HG03108 (cell line): ENCODE measurements around the gene CHCHD3.
"Not testable (repeated sequence)": the region's sequence is repeated elsewhere in the genome, so short reads cannot be mapped to it uniquely, and the experiment has no call there.

Experiments used
- ATAC-seq: cut with Tn5 transposase; IDR thresholded peaks from one replicate; pipeline ENCODE4 v1.9.1; 2021; ENCODE audit warnings: moderate library complexity; ENCODE audit not compliant: unreplicated experiment

Gene CHCHD3

DNA sequence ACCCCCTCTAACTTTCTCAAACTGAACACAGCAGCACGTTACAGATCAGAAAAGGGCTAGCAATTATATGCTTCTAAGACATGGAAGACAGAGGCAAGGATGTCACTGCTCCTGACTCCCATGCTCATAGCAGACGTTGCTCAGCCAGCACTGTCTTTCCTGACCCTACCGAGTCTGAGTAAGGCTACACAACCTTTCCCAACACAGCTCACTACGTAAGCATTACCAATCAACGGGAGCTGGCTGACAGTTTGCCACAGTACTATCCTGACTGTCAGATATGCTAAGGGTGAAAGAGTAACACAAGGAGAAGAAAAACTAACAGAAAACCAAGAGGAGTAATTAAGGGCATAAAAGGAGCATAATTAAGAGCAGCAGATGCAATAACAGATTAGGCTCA, 171.2 kb downstream of the CHCHD3 start:
- ATAC-seq = no peak

DNA sequence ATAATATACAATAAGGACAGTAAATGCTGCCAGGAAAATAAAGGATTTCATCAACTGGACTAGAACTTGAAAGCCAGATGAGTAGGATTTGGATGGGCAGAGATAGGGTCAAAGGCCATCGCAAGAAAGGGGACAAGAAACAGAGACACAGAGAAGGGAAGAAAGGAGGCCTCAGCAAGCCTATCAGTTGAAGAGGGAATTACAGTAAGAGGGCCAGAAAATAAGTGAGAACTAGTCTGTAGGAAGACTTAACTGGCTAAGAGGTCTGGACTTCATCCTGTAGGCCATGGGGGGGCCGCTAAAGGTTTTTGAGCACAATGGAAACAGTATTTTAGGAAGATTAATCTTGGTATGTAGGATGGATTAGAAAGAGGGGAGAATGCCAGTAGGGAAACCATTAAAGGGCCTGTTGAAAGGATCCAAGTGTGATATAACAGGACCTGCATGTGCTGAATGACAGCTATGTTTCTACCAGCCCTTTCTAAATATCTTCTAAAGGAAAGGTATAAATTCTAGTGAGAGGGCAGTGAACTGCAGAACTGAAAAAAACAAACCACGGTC, 174.4 kb downstream of the CHCHD3 start:
- ATAC-seq = no peak

DNA sequence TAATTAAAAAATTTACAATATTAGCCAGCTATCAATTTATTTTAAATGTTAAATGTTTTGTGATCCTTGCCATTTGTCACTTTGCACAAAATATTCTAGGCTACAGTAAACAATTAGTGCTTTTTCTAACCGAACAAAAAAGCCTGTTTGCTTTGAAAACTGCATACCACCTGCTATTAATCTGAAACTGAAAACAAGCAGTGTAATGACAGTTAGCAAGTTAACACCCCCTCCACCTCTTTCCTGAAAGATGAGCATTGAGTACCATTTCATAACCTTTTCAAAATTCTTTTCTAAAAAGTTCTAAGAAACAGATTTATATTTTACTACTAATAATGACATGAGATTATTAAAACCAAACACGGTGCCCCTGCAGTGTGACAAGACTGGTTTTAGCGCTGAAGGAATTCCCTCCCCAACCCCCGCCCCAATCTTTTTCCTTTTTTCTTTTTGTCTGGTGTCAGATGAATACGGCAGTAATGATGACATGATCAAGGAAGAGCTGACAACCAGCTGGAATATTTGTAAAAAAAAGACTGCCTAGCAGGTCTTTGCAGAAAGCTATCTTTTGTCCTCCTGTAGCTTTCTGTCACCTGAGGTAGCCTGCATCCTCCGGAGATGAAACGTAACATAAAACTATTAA, 175.6 kb downstream of the CHCHD3 start:
- no peak for ATAC-seq

DNA sequence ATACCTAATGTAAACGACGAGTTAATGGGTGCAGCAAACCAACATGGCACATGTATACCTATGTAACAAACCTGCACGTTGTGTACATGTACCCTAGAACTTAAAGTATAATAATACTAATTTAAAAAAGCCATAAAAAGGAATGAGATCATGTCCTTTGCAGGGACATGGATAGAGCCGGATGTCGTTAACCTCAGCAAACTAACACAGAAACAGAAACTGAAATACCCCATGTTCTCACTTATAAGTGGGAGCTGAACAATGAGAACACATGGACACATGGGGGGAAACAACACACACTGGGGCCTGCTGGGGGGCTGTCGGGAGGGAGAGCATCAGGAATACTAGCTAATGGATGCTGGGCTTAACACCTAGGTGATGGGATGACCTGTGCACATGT, 176.8 kb downstream of the CHCHD3 start:
- not testable (repeated sequence) for ATAC-seq

DNA sequence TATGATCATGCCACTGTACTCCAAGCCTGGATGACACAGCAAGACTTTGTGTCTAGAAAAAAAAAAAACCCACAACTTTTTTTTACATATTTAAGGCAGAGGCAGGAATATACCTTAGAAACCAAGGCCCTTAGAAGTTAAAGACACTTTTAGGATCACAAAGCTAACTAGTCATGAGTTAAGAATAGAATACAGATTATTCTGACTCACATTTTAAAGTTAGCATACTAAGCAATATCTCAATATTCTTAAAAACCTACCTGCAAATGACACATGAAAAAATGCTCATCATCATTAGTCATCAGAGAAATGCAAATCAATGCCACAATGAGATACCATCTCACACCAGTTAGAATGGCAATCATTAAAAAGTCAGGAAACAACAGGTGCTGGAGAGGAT, 177.7 kb downstream of the CHCHD3 start:
- ATAC-seq = no peak

DNA sequence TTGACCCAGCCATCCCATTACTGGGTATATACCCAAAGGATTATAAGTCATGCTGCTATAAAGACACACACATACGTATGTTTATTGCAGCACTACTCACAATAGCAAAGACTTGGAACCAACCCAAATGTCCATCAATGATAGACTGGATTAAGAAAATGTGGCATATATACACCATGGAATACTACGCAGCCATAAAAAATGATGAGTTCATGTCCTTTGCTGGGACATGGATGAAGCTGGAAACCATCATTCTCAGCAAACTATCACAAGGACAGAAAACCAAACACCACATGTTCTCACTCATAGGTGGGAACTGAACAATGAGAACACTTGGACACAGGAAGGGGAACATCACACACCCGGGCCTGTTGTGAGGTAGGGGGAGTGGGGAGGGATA, 179.6 kb downstream of the CHCHD3 start:
- not testable (repeated sequence) for ATAC-seq

DNA sequence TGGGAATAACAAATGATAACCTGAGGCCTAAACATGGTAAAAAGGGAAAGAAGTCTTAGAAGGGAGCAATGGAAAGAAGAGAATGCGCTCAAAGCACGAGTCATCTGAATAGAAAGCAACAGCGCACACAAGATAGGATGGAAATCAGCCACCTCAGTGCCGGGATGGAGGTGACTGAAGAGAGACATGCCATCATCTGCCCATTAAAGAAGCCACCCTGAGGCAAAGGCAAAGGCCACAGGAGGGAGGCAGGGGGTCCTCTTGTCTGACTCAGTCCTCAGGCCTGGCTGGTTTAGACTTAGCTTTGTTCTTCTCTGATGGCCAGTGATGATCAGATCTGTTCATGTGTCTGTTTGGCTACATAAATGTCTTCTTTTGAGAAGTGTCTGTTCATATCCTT, 180.6 kb downstream of the CHCHD3 start:
- no peak for ATAC-seq

DNA sequence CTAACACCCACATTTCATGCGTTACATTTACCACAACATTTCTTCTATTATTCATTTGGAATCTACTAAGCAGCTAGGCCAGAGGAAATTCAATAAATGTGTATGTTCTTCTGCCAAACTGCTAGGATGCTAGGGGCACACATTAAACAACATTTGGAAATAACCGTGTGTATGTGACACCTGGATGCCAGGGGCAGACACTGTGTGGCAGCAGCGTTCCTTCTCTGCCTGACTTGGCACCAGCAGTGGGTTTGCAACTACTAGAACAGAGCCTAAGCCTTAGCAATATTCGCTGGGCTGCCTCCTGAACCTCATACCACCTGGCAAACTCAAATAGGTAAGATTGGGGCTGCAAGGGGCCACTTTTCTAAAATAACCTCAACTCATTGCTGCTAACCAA, 182.1 kb downstream of the CHCHD3 start:
- ATAC-seq = no peak

DNA sequence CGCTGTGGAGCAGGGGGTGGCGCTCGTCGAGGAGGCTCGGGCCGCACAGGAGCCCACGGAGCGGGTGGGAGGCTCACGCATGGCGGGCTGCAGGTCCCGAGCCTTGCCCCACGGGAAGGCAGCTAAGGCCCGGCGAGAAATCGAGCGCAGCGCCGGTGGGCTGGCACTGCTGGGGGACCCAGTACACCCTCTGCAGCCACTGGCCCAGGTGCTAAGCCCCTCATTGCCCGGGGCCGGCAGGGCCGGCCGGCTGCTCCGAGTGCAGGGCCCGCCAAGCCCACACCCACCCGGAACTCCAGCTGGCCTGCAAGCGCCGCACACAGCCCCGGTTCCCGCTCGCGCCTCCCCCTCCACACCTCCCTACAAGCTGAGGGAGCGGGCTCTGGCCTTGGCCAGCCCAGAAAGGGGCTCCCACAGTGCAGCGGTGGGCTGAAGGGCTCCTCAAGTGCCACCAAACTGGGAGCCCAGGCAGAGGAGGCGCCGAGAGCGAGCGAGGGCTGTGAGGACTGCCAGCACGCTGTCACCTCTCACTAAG, 183.2 kb downstream of the CHCHD3 start:
- ATAC-seq = not testable (repeated sequence)

DNA sequence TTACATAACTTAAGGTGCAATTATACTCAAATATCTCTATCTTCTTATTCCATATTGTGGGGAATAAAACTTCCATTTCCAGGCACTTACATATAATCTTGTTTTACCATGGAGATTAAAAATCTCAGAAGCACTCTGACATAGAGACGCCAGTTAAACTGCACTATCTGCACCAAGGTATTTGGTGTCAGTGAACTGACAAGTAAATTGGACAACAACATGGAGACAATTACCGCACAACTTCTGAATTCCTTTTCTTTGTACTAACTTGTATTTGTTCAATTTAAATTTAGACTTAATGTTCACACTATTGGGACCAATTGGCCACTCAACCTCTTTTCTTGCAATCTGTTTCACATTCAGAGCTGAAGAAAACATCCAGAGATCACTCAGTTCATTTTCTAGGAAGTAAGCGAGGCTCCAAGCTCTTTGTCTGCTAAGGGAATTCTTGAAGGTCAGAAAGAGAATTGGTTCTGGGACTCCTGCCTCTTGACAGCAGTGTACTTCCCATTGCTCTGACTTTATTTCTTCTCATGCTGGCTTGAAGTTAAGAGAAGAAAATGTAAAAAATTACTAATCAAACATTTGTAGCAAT, 184.7 kb downstream of the CHCHD3 start:
- no peak for ATAC-seq

DNA sequence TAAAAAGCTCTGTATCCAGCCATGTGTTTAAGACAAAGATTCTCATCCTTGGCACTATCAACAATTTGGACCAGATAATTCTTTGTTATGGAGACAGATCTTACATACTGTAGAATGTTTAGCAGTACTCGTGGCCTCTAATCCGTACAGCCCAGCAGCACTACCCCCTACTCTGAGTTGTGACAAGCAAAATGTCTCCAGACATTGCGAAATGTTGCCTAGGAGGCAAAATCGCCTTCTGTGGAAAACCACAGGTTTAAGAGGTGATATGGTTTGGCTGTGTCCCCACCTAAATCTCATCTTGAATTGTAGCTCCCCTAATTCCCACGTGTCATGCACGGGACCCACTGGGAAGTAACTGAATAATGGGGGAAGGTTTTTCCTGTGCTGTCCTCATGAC, 186.7 kb downstream of the CHCHD3 start:
- no peak for ATAC-seq

DNA sequence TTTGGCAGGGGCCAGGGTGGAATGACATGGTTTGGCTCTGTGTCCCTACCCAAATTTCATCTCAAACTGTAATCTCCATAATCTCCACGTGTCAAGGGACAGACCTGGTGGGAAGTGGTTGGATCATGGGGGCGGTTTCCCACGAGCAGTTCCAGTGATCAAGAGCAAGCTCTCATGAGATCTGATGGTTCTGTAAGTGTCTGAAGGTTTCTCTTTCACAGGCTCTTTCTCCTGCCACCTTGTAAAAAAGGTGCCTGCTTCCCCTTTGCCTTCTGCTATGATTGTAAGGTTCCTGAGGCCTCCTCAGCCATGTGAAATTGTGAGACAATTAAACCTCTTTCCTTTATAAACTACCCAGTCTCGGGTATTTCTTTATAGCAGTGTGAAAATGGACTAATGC, 188.3 kb downstream of the CHCHD3 start:
- no peak for ATAC-seq

DNA sequence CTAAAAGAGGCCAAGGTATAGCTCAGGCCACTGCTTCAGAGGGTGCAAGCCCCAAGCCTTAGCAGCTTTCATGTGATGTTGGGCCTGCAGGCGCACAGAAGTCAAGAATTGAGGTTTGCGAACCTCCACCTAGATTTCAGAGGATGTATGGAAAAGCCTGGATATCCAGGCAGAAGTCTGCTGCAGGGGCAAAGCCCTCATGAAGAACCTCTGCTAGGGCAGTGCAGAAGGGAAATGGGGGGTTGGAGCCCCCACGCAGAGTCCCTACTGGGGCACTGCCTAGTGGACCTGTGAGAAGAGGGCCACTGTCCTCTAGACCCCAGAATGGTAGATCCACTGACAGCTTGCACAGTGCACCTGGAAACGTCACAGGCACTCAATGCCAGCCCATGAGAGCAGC, 189.1 kb downstream of the CHCHD3 start:
- not testable (repeated sequence) for ATAC-seq

DNA sequence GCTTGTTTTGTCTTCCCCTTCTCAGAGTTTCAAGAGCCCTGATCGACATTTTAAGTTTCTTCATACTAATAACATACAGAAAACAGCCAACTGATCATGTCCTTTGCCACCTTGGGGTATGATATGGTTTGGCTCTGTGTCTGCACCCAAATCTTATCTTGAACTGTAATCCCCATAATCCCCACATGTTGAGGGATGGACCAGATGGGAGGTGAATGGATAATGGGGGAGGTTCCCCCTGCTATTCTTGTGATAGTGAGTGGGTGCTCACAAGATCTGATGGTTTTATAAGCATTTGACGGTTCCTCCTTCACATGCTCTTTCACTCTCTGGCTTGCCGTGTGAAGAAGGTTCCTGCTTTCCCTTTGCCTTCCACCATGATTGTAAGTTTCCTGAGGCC, 190.3 kb downstream of the CHCHD3 start:
- ATAC-seq = no peak

DNA sequence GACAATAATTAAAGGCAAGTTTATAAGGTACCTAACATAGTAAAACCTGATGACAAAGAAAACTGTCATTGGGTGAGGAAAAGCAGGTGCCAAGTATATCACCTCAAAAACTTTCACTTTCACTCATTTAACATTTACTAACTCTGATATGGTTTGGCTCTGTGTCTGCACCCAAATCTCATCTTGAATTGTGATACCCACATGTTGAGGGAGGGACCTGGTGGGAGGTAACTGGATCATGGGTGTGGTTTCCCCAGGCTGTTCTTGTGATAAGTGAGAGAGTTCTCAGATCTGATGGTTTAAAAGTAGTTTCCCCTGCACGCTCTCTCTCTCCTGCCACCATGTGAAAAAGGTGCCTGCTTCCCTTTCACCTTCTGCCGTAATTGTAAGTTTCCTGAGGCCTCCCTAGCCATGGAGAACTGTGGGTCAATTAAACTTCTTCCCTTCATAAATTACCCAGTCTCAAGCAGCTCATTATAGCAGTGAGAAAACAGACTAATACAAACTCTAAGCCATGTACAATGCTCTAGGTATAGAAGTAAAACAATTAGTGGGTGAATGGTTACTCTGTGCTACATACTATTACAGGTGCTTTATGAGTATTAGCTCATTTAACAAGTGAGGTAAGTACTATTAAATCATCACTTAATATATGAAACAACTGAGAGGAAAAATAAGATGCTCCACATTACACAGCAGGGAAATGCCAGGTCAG, 199.0 kb downstream of the CHCHD3 start:
- peak; percentile 47 for ATAC-seq

DNA sequence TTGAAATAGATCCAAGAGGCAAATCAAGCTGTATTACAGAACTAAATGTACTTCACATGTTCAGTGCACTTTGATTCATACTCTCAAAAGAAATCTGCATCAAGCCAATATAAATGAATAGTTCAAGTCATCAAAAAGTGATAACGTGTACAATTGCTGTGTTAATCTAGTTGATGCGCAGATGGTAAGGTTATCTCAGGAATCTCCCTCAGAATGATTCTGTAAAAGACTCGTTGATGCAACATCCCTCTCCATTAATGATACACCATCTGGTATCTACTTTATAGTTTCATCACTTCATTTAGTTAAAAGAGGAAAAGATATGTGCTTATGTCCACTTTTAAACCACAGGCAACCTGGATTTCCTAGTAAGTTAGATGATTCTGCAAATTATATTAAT, 200.6 kb downstream of the CHCHD3 start:
- no peak for ATAC-seq

DNA sequence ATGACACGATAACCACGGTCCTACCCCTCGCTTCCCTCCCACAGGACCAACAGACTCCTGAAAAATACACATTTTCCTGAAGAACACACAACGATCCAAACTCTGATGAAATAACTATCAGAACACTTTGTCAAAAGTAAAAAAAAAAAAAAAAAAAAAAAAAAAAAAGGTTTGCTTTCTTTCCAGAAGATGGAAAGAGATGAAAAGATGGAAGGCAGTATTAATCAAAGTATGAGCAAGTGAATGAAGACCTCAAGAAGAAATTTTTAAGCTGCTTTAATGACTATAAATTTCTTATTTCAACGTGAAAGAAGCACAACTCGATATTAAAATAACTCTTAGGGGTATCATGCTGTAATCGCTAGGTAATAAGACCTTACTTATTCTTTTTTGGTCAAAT, 202.3 kb downstream of the CHCHD3 start:
- ATAC-seq = no peak

DNA sequence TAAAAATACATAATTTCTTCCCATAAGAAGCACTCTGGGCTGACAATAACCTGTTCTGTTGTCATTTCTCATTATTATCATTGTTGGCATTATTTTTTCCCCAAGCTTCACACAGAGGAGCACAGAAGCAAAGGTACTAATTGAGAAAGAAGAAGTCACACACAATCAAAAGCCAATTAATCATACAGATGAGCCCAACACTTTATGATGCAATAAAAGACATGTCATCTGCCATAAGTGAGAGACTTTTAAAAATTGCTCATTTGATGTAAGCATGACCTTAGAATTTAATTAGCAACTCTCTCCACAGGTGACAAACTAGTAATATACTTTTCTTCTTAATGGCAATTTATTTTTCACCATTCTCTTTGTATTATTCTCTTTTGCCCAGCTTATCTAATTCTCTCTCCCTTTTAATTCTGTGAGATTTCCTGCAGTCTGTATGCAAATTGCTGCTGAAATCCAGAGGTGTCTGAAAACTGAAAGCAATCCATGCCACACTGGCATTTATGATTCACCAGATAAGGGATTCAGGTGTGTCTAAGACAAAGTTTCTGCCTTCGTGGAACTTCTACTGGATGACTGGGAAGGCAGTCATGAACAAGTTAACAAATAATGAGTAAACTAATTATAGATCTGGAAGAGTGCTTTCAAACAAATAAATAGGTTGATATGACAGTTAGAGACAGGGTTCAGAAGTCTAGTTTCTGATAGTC, 203.5 kb downstream of the CHCHD3 start:
- ATAC-seq = no peak

DNA sequence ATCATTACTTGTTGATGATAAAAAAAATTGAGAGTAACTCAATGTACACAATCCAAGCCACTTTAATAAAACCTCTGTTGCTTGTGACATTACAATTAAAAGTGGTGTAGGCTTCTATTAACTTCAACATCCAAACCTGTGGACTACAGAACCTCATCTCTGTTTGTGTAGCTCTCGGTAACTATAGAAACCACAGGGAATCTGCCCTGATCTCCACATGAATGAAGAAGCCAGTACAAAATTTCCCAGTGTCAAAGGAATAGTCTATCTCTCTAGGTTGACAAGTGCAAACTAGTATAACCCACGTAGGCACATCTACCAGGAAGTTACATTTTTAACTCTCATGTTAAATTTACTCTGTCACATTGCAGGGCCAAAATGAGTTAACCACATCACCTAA, 204.3 kb downstream of the CHCHD3 start:
- no peak for ATAC-seq

DNA sequence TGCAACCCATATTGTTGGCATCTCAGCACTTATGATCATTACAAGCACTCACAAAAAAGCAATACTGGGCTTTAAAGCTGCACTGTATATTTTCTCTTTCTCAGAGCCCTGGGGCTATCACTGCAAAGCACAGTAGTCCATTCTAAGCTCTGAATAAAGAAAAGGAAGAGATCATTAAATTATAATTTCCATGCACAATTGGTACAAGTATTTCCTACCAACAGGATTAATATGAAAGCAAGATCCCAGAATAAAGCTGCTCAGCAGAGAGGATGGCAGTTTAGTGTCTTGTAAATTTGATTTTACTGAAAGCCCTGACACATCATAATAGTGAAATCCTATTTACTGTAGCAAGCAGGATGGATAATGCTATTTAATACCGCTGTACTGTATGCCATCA, 205.3 kb downstream of the CHCHD3 start:
- no peak for ATAC-seq

DNA sequence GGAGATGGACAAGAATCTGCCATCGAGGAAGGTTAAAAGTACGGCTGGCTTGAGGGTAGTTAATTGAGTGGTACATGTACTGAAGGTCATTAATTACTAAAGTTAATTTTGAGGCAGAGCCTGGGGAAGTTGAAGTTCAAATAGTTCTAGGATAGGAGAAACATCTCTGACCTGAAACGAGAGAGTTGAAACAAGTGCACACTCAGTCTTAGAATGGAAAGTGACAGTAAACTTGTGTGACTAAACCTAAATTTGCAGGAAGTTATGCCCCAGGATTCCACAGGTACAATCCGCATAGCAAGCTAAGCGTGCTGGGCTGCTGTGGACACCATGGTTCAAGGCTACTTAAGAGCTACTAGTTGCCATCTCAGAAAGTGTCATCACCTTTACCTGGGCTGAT, 209.9 kb downstream of the CHCHD3 start:
- peak; percentile 54 for ATAC-seq
